SK-N-SH treated with all-trans-retinoic acid at 6 μM for 48 hours (cell line): ENCODE measurements around the gene BPIFB3.

Source experiments
- ATAC-seq: fragments of 200-7000 bp; cut with Tn5 transposase; 3 replicates; pipeline ENCODE4 v1.9.1; 2020; ENCODE audit warnings: mild to moderate bottlenecking, moderate library complexity
- ARNTL ChIP-seq: fragments of 450-650 bp; formaldehyde crosslinking; IDR thresholded peaks from 2 replicates; pipeline ENCODE4 v1.5.0; 2020; ENCODE audit warnings: low read depth, mild to moderate bottlenecking, moderate library complexity, borderline replicate concordance
- BACH2 ChIP-seq: fragments of 250-450 bp; sonication (Bioruptor Pico); IDR thresholded peaks from 2 replicates; pipeline ENCODE4 v1.9.0; 2021; ENCODE audit warnings: mild to moderate bottlenecking, borderline replicate concordance
- CSDC2 ChIP-seq: fragments of 250-450 bp; sonication (Bioruptor Pico); IDR thresholded peaks from 2 replicates; pipeline ENCODE4 v1.5.0; 2020; ENCODE audit warnings: mild to moderate bottlenecking, moderate library complexity
- ESRRG ChIP-seq: fragments of 250-450 bp; sonication (Bioruptor Pico); IDR thresholded peaks from 2 replicates; pipeline ENCODE4 v1.6.1; 2021; ENCODE audit warnings: mild to moderate bottlenecking
- ISL1 ChIP-seq: fragments of 250-450 bp; sonication (Bioruptor Pico); IDR thresholded peaks from 2 replicates; pipeline ENCODE4 v2.1.2; 2022; ENCODE audit warnings: mild to moderate bottlenecking, moderate library complexity
- OSR1 ChIP-seq: fragments of 250-450 bp; sonication (Bioruptor Pico); IDR thresholded peaks from 2 replicates; pipeline ENCODE4 v1.8.0; 2022; ENCODE audit warnings: moderate library complexity, mild to moderate bottlenecking, inconsistent platforms
- PPARA ChIP-seq: fragments of 250-450 bp; sonication (Bioruptor Pico); IDR thresholded peaks from 2 replicates; pipeline ENCODE4 v1.5.0; 2020; ENCODE audit warnings: mild to moderate bottlenecking, borderline replicate concordance
- RARB ChIP-seq: fragments of 250-450 bp; sonication (Bioruptor Pico); IDR thresholded peaks from 2 replicates; pipeline ENCODE4 v1.8.0; 2021; ENCODE audit warnings: mild to moderate bottlenecking, moderate library complexity
- SNAI2 ChIP-seq: fragments of 250-450 bp; sonication (Bioruptor Pico); IDR thresholded peaks from 2 replicates; pipeline ENCODE4 v1.5.0; 2020; ENCODE audit warnings: mild to moderate bottlenecking, moderate library complexity
- TCF4 ChIP-seq: fragments of 250-450 bp; sonication (Bioruptor Pico); IDR thresholded peaks from 2 replicates; pipeline ENCODE4 v1.8.0; 2021; ENCODE audit warnings: mild to moderate bottlenecking, moderate library complexity, borderline replicate concordance
- TOX ChIP-seq: fragments of 250-450 bp; sonication (Bioruptor Pico); IDR thresholded peaks from 2 replicates; pipeline ENCODE4 v1.8.0; 2021; ENCODE audit warnings: mild to moderate bottlenecking, moderate library complexity, borderline replicate concordance
- ZC3H10 ChIP-seq: fragments of 250-450 bp; sonication (Bioruptor Pico); IDR thresholded peaks from 2 replicates; pipeline ENCODE4 v1.5.1; 2021; ENCODE audit warnings: mild to moderate bottlenecking, moderate library complexity
- ZFP30 ChIP-seq: fragments of 450-650 bp; formaldehyde crosslinking; IDR thresholded peaks from 2 replicates; pipeline ENCODE4 v1.5.0; 2022; ENCODE audit warnings: mild to moderate bottlenecking, moderate library complexity
- ZNF565 ChIP-seq: fragments of 450-650 bp; formaldehyde crosslinking; conservative IDR thresholded peaks from 2 replicates; pipeline ENCODE4 v1.5.0; 2020; ENCODE audit warnings: low read depth, mild to moderate bottlenecking, moderate library complexity
- ZNF70 ChIP-seq: fragments of 450-650 bp; formaldehyde crosslinking; IDR thresholded peaks from 2 replicates; pipeline ENCODE4 v1.5.0; 2020; ENCODE audit warnings: mild to moderate bottlenecking, moderate library complexity
- ZNF8 ChIP-seq: fragments of 450-650 bp; formaldehyde crosslinking; IDR thresholded peaks from 2 replicates; pipeline ENCODE4 v1.5.0; 2020; ENCODE audit warnings: mild to moderate bottlenecking, moderate library complexity
- TF ChIP-seq, protein P1 (sequence below): fragments of 250-450 bp; sonication (Bioruptor Pico); IDR thresholded peaks from 2 replicates; pipeline ENCODE4 v1.5.0; 2020; ENCODE audit warnings: mild to moderate bottlenecking, moderate library complexity
- TF ChIP-seq, protein P2 (sequence below): fragments of 250-450 bp; sonication (Bioruptor Pico); IDR thresholded peaks from 2 replicates; pipeline ENCODE4 v1.5.1; 2021; ENCODE audit warnings: mild to moderate bottlenecking, moderate library complexity
- TF ChIP-seq, protein P3 (sequence below): fragments of 250-450 bp; sonication (Bioruptor Pico); IDR thresholded peaks from 2 replicates; pipeline ENCODE4 v1.8.0; 2020; ENCODE audit warnings: mild to moderate bottlenecking, moderate library complexity, borderline replicate concordance
- TF ChIP-seq, protein P4 (sequence below): fragments of 250-450 bp; sonication (Bioruptor Pico); IDR thresholded peaks from 2 replicates; pipeline ENCODE4 v1.8.0; 2021; ENCODE audit warnings: low read depth, mild to moderate bottlenecking, moderate library complexity, borderline replicate concordance

Gene BPIFB3

DNA sequence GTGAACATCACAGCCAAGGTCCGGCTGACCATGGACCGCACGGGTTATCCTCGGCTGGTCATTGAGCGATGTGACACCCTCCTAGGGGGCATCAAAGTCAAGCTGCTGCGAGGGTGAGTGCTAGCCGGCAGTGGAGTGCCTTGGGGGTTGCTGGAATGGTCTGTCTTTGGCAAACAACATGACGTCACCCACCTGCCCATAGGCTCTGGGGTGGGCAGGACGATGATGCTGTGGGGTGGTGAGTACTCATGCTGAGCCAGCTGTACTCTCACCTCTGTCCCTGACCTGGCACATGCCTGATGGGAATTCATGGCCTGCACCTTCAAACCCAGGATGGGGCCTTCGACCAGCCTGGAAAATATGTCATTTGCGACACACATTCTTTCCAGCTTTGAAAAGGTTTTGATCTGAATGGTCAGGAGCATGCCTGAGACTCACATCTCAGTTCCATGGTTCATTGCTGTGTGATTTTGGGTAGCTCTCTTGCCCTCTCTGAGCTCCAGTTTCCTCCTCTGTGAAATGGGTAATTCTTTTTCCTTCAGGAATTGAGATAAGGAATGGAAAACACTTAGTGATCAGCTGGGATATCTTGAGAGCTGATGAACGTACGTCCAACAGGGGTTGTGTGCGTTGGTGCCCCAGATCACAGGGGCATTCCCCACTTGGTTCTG lies 32.5 kb downstream of the BPIFB3 start:
- no peak for ATAC-seq
- TF ChIP-seq OSR1 (CRISPR knock-in tag) (no peak), ZFP30 (CRISPR knock-in tag) (no peak), ISL1 (CRISPR knock-in tag) (no peak), ESRRG (CRISPR knock-in tag) (no peak), ZNF70 (CRISPR knock-in tag) (no peak), SNAI2 (no peak), ZNF565 (CRISPR knock-in tag) (no peak), TOX (CRISPR knock-in tag) (no peak), TCF4 (no peak), PPARA (CRISPR knock-in tag) (no peak), ZC3H10 (no peak), RARB (no peak), CSDC2 (CRISPR knock-in tag) (no peak), BACH2 (CRISPR knock-in tag) (no peak)
- TF ChIP-seq, protein P1, sequence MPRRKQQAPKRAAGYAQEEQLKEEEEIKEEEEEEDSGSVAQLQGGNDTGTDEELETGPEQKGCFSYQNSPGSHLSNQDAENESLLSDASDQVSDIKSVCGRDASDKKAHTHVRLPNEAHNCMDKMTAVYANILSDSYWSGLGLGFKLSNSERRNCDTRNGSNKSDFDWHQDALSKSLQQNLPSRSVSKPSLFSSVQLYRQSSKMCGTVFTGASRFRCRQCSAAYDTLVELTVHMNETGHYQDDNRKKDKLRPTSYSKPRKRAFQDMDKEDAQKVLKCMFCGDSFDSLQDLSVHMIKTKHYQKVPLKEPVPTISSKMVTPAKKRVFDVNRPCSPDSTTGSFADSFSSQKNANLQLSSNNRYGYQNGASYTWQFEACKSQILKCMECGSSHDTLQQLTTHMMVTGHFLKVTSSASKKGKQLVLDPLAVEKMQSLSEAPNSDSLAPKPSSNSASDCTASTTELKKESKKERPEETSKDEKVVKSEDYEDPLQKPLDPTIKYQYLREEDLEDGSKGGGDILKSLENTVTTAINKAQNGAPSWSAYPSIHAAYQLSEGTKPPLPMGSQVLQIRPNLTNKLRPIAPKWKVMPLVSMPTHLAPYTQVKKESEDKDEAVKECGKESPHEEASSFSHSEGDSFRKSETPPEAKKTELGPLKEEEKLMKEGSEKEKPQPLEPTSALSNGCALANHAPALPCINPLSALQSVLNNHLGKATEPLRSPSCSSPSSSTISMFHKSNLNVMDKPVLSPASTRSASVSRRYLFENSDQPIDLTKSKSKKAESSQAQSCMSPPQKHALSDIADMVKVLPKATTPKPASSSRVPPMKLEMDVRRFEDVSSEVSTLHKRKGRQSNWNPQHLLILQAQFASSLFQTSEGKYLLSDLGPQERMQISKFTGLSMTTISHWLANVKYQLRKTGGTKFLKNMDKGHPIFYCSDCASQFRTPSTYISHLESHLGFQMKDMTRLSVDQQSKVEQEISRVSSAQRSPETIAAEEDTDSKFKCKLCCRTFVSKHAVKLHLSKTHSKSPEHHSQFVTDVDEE: no peak
- TF ChIP-seq, protein P2, sequence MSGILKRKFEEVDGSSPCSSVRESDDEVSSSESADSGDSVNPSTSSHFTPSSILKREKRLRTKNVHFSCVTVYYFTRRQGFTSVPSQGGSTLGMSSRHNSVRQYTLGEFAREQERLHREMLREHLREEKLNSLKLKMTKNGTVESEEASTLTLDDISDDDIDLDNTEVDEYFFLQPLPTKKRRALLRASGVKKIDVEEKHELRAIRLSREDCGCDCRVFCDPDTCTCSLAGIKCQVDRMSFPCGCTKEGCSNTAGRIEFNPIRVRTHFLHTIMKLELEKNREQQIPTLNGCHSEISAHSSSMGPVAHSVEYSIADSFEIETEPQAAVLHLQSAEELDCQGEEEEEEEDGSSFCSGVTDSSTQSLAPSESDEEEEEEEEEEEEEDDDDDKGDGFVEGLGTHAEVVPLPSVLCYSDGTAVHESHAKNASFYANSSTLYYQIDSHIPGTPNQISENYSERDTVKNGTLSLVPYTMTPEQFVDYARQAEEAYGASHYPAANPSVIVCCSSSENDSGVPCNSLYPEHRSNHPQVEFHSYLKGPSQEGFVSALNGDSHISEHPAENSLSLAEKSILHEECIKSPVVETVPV: no peak
- TF ChIP-seq, protein P3, sequence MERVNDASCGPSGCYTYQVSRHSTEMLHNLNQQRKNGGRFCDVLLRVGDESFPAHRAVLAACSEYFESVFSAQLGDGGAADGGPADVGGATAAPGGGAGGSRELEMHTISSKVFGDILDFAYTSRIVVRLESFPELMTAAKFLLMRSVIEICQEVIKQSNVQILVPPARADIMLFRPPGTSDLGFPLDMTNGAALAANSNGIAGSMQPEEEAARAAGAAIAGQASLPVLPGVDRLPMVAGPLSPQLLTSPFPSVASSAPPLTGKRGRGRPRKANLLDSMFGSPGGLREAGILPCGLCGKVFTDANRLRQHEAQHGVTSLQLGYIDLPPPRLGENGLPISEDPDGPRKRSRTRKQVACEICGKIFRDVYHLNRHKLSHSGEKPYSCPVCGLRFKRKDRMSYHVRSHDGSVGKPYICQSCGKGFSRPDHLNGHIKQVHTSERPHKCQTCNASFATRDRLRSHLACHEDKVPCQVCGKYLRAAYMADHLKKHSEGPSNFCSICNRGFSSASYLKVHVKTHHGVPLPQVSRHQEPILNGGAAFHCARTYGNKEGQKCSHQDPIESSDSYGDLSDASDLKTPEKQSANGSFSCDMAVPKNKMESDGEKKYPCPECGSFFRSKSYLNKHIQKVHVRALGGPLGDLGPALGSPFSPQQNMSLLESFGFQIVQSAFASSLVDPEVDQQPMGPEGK (CRISPR knock-in tag): no peak
- TF ChIP-seq, all 23 proteins: peak for 0

- TF ChIP-seq, protein P4, sequence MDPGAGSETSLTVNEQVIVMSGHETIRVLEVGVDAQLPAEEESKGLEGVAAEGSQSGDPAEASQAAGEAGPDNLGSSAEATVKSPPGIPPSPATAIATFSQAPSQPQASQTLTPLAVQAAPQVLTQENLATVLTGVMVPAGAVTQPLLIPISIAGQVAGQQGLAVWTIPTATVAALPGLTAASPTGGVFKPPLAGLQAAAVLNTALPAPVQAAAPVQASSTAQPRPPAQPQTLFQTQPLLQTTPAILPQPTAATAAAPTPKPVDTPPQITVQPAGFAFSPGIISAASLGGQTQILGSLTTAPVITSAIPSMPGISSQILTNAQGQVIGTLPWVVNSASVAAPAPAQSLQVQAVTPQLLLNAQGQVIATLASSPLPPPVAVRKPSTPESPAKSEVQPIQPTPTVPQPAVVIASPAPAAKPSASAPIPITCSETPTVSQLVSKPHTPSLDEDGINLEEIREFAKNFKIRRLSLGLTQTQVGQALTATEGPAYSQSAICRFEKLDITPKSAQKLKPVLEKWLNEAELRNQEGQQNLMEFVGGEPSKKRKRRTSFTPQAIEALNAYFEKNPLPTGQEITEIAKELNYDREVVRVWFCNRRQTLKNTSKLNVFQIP (CRISPR knock-in tag): no peak
- no peak for TF ChIP-seq TCF4
- TF ChIP-seq SNAI2: no peak
- no peak for TF ChIP-seq OSR1 (CRISPR knock-in tag)
- no peak for TF ChIP-seq RARB
- no peak for ATAC-seq
Measured at GRCh38 chr20:33091147-33091546, 37.4 kb downstream of the BPIFB3 start.

DNA sequence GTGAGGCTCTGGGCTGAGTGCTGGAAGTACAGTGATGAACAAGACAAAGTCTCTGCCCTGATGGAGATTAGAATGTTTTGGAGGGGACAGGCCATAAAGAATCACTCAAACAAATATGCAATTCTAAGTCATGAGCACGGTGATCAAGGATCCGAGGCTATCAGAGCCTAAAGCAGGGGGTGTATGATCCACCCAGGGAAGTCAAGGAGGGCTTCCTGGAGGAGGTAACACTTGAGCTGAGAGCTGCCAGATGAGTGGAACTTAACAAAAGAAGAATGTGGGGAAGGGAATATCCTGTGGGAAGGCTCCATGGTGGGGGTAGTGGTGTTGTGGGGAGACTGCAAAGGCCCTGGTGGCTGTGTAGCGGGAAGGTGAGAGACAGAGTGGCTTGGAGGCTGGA lies 38.0 kb downstream of the BPIFB3 start:
- TF ChIP-seq OSR1 (CRISPR knock-in tag): no peak
- TF ChIP-seq, all 23 proteins: peak for 0
- no peak for ATAC-seq

- TF ChIP-seq, protein P4 (CRISPR knock-in tag): no peak
- TF ChIP-seq ZNF70 (CRISPR knock-in tag) (no peak), TCF4 (no peak), ZFP30 (CRISPR knock-in tag) (no peak), ESRRG (CRISPR knock-in tag) (no peak), ZNF8 (CRISPR knock-in tag) (no peak), BACH2 (CRISPR knock-in tag) (no peak), CSDC2 (CRISPR knock-in tag) (no peak), RARB (no peak), ZC3H10 (no peak), OSR1 (CRISPR knock-in tag) (no peak), TOX (CRISPR knock-in tag) (no peak), ARNTL (CRISPR knock-in tag) (no peak), ZNF565 (CRISPR knock-in tag) (no peak)
- TF ChIP-seq, protein P3 (CRISPR knock-in tag): no peak
- no peak for ATAC-seq
Measured at GRCh38 chr20:33092361-33092760, 38.7 kb downstream of the BPIFB3 start.
